GDM1 (cell line): Measurements from ENCODE around the gene PPARA.
"Not testable (repeated sequence)": the region's sequence is repeated elsewhere in the genome, so short reads cannot be mapped to it uniquely, and the experiment has no call there.

Source experiments
- DNase-seq: peaks from one replicate; lab custom pipeline; 2025; lab: John Stamatoyannopoulos, UW

Gene PPARA

DNA sequence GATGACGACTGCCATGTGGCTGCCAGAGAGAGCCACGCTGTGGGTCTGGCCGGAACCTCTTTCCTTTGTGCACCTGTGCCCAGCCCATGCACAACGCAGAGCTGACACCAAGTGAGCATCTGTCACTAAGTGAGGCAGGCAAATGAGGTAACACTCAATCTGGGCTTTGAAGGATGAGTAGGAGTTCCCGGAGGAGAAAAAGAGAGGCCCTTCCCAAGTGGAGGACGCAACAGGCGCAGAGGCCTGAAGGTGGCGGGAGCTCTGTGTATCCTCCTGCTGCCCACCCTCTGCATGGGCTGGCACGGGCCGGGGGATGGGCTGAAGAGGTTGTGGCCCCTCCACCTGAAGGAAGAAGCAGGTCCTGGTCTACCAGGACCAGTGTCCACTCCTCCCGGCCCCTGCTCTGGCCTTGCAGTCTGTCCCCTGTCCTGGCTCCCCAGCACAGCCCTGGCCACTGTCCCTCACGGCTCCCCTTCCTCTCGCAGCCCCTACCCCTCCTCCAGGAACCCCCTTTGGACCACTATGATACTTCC lies 23.4 kb upstream of the PPARA start:
- DNase-seq: no peak

DNA sequence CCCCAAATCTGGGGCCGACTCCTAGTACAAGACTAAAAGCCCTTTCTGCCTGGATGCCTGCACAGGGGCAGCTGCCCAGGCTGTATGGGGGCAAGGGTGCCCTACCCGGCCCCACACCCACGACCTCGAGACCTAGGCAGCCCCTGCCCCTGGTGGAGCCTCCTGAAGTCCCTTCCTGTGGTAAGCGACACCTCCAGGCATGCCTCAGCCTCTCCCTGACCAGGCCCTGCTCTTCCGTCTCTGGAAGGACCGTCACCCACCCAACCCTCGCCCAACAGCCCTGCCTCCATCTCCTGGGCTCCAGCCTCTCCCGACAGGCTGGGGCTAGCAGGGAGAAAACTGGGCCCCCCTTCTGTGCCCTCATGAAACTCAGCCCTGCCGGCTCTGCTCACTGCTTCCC lies 22.8 kb upstream of the PPARA start:
- no peak for DNase-seq

DNA sequence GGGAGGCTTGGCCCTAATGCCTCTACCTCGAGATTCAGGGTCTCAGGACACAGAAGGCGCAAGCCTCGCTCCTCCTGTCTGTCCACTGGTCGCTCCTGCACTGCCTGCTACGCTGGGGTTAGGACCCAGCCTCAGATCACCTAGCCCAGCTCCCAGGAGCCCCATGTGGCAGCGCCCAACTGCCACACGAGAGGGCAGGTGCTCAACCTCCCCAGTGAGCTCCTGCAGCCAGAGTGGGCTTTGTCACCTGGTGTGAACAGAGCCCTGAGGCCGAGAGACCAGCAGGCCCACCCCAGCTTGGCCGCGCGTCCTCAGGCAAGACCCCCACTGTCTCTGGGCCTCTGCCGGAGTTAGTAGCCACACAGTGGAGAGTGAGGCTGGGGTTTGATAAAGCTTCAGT lies 21.7 kb upstream of the PPARA start:
- DNase-seq: no peak

- no peak for DNase-seq
Observed at GRCh38 chr22:46129390-46130041, 20.8 kb upstream of the PPARA start.

GRCh38 chr22:46131151-46131587 lies 19.2 kb upstream of the PPARA start:
- no peak for DNase-seq

DNA sequence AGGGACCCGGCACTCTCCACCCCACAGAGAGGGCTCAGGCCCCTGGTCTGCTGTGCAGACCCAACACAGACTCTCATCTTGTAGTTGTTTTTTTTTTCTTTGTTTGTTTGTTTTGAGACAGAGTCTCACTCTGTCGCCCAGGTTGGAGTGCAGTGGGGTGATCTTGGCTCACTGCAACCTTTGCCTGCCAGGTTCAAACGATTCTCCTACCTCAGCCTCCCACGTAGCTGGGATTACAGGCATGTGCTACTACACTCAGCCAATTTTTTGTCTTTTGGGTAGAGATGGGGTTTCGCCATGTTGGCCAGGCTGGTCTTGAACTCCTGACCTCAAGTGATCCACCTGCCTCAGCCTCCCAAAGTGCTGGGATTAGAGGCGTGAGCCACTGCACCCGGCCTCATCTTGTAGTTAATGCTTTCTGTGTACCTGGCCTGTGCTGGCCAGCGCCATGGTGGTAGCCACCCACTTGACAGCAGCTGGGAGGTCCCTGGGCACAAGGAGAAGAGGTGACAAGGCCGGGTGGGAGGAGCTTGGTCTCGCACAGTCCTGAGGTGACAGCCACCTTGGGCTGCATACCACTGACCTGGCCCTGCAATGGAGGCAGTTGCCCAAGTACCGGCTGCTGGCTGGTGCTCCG lies 18.0 kb upstream of the PPARA start:
- not testable (repeated sequence) for DNase-seq

GRCh38 chr22:46132830-46133587 lies 17.3 kb upstream of the PPARA start:
- no peak for DNase-seq

DNA sequence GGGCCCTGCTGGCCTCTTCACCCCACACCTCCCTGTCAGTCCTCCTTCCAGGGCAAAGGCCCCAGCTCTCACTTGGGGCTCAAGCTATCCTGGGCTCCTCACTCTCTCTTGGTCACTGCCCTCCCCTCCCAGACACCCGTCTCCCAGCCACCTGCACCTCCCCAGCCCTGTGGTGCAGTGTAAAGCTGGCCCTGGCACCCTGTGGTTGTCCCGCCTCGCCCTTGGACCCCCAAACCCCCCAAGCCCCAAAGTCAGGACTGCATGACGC lies 16.8 kb upstream of the PPARA start:
- DNase-seq: no peak

- no peak for DNase-seq
Observed at GRCh38 chr22:46134111-46134705, 16.1 kb upstream of the PPARA start.

- no peak for DNase-seq
Observed at GRCh38 chr22:46135611-46136485, 14.5 kb upstream of the PPARA start.

DNA sequence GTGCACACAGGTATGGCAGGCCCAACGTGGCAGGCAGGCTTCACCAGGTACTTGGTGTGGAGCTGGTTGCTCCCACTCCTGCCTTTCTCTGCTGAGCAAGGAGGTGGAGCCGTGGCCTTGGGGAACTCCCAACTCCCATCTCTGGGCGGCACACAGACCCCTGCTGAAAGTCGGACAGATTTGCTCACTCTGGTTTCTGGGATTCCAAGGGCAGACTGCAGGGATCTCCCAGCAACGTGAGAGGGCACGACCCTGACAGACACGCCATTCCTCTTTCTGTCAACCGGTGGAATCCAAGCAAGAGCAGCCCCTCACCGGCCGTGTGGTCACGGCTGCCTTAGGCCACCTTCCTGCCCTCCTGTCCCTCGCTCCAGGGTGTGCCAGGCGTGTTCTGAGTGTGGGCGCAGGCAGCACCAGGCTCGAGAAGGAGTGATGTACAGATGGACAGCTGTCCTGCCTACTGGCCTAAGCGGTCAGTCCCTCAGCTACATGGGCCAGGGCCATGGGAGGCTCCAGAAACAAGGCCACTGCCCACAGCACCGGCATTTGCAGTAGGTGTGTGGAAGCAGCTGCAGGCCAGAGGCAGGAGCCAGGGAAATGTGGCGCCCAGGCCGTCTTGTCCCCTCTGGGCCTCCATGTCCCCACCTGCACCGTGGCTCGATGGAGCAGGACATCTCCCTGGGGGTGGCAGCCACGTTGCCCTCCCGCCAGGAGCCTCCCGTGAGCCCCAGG lies 13.7 kb upstream of the PPARA start:
- no peak for DNase-seq

- no peak for DNase-seq
Observed at GRCh38 chr22:46137218-46137766, 13.0 kb upstream of the PPARA start.

GRCh38 chr22:46138058-46138797 lies 12.1 kb upstream of the PPARA start:
- no peak for DNase-seq

GRCh38 chr22:46139417-46139816 lies 10.9 kb upstream of the PPARA start:
- not testable (repeated sequence) for DNase-seq

DNA sequence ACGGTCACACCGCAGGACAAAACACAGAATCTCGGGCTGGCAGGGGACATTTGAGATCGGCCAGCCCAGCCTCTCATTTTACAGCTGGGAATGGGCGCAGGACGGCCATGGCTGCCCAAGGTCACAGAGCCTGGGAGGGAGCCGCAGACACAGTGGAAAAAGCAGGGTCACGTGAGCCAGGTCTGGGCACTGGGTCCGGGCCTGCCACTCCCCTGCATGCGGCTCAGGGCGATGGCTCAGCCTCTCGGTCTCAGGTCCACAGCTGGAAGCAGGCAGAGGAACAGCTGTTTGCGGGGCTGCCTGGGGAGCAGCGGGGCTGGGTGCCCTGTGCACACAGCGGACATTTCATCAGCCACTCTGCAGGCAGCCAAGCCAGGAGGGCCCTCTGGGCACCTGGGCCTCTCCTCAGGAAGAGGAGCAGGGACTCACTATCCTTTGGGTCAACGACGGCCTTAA lies 10.4 kb upstream of the PPARA start:
- DNase-seq: no peak

DNA sequence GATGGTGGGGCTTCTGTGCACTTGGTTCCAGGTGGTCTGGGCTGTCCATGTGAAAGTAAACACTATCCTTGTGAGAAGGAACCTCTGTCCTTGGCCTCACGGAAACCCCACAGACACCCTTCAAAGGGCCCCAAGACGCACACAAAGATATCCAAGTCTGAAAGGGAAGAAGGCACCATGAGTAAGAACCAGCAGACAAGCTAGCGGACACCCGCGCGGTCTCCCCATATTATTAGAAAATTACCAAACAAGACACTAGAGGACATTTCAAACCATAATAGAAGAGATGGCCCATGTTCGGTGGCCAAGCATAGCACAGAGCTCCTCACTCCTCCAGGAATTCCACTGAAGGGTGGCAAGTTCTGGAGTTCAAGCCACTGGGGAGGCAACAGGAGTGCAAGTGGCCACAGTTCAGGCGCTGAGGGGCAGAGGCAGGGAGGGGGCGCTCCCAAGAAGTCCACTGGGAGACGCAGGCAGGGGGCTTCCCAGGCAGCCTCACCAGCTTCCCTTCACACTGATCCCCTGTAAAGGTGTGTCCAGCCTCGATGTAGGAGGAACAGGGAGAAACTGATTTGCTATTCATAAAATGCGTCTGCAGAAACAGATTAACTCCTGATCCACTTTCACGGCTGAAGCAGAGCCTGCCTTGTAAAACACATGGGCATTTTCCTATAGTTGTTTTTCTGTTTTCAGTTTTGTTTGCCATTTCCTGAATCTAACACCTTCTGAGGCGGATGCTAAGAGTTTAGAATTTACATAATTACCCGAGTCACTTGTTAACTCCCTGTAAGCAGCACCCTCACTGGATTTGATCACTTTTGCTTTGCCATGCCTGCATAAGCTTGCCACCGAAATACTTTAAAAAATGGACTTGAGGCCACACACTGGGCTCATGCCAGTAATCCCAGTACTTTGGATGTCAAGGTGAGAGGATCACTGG lies 9.1 kb upstream of the PPARA start:
- DNase-seq: no peak

DNA sequence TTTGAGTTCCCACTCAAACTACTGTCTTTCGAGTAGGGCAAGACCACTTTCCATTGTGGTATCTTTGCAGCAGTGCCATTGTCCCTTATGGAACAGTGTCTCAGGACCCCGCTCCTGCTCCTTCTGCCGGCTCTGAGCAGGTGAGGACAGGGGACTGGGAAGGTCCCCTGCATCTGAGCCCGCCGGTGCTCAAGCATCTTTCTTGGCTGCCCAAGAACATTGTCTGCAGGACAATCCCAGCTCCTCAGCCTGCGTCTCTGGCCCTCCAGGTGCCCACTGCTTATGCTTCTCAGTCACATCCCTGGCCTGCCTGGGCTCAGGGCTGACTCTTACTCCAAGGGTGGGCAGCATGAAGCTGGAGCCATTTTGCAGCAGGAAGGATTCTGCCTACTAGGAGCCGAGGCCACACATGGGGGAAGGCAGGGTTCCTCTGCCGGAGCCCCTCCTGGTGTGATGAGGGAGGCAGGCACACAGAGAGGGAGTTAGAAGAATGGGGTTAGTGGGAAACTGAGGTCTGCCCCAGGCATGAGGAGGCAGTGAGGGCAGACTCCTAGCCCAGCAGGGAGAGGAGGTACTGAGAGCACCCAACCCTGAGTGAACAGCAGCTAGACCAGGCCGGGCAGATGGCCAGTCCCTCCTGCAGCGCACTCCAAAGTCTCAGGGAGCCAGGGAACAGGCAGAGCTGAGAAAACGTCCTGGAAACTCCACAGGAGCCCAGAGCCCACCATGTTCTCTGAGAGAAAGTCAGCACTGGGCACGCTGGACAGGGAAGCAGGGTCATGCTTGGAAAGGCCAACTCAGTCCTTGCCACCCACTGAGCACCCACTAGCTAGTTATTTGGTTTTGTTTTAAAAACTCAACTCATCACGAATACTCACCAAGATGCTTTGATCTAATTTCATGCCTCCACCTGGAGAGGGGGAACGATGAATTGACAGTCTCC lies 7.5 kb upstream of the PPARA start:
- no peak for DNase-seq
